Measurements from ENCODE around the gene ZNF593. TPM values are rescaled to one million over a fixed set of nuclear protein-coding genes. Genes with fewer than 3 reads are reported as not detected.
A peak's percentile ranks its signal among the peaks of the same experiment; 100 is the strongest.

Gene ZNF593
- total and polyA plus RNA-seq, 2 donors from 2014 or later, result 22.4 to 93.2 TPM

DNA sequence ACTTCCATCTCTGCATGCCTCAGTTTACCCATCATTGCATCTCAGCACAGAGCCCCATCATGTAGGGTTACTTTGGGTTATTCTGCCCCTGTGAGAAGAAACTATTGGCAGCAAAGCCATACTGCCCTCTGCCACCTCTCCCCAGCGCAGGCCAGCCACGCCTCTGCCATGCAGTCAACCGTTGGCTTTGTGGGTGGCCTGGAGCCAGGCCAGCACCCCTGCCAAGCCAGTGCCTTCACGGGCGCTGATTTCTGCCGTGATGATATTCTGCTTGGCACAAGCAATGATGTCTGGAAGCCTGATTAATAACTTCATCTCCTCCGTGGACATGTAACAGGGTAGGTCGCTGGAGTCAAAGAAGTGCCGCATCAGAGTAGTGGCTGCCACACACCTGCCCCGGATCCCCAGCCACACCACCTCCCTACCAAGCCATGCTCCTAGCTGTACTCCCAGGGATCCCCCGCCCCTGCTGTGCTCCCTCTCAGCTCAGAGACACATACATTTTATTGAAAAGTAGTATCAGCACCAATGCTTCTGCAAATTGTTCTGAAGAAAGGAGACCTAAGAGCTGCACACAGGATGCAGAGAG, 49.3 kb downstream of the ZNF593 start:
- FAIRE-seq (no peak), DNase-seq (peak in 1 of 5 donors; percentile 82)
- no peak overlapping the region for H3K4me3 ChIP-seq (ENCODE audit: low read length in 3 of 3)

More for the DNA sequence above, 49.3 kb downstream of the ZNF593 start:
- H3K27me3 ChIP-seq (ENCODE audit: control insufficient read depth, insufficient read depth, low read length), result no peaks in the 10 kb centered on the region
- intact Hi-C loops (cut with DNase I), result no loop called here
- no peaks in the 10 kb centered on the region for H3K4me1 ChIP-seq (ENCODE audit: control insufficient read depth in 2 of 3, insufficient read depth in 2 of 3, low read depth in 1 of 3, low read length in 3 of 3)
- H3K36me3 ChIP-seq (ENCODE audit: control insufficient read depth in 2 of 3, insufficient read depth in 3 of 3, low read length in 3 of 3), result no peaks in the 10 kb centered on the region
- no peak overlapping the region for H3K9ac ChIP-seq (ENCODE audit: low read length in 3 of 3)
- H3K27ac ChIP-seq (ENCODE audit: low read depth in 2 of 2, low read length in 2 of 2), result no peak overlapping the region
- no peaks in the 10 kb centered on the region for H3K9me3 ChIP-seq (ENCODE audit: control insufficient read depth in 2 of 3, insufficient read depth in 1 of 3, low read length in 3 of 3)
- TF ChIP-seq, protein P1, sequence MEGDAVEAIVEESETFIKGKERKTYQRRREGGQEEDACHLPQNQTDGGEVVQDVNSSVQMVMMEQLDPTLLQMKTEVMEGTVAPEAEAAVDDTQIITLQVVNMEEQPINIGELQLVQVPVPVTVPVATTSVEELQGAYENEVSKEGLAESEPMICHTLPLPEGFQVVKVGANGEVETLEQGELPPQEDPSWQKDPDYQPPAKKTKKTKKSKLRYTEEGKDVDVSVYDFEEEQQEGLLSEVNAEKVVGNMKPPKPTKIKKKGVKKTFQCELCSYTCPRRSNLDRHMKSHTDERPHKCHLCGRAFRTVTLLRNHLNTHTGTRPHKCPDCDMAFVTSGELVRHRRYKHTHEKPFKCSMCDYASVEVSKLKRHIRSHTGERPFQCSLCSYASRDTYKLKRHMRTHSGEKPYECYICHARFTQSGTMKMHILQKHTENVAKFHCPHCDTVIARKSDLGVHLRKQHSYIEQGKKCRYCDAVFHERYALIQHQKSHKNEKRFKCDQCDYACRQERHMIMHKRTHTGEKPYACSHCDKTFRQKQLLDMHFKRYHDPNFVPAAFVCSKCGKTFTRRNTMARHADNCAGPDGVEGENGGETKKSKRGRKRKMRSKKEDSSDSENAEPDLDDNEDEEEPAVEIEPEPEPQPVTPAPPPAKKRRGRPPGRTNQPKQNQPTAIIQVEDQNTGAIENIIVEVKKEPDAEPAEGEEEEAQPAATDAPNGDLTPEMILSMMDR (IDR thresholded peaks at IDR 0.05; ENCODE audit: borderline replicate concordance, extremely low read depth, insufficient read depth), result no peak

Other genes with a start within 250 kb of the ZNF593 start
- gene PAFAH2, start 171.8 kb upstream of the ZNF593 start, total RNA-seq, result 23.5 TPM
- gene PAFAH2, start 171.8 kb upstream of the ZNF593 start, polyA plus RNA-seq (ENCODE audit: insufficient read depth, low read depth, low replicate concordance), result 21.0 TPM
- 0.28 TPM for gene EXTL1, start 148.1 kb upstream of the ZNF593 start, total RNA-seq
- gene EXTL1, start 148.1 kb upstream of the ZNF593 start, polyA plus RNA-seq (ENCODE audit: insufficient read depth, low read depth, low replicate concordance), result 0.45 TPM
- 34.4 TPM for gene SLC30A2, start 123.8 kb upstream of the ZNF593 start, total RNA-seq
- 26.8 TPM for gene SLC30A2, start 123.8 kb upstream of the ZNF593 start, polyA plus RNA-seq (ENCODE audit: insufficient read depth, low read depth, low replicate concordance)
- 0.82 TPM for gene TRIM63, start 102.3 kb upstream of the ZNF593 start, total RNA-seq
- 3.3 TPM for gene TRIM63, start 102.3 kb upstream of the ZNF593 start, polyA plus RNA-seq (ENCODE audit: insufficient read depth, low read depth, low replicate concordance)
- gene PDIK1L, start 58.1 kb upstream of the ZNF593 start, total RNA-seq, result 13.9 TPM
- 3.7 TPM for gene PDIK1L, start 58.1 kb upstream of the ZNF593 start, polyA plus RNA-seq (ENCODE audit: insufficient read depth, low read depth, low replicate concordance)
- gene FAM110D, start 10.8 kb upstream of the ZNF593 start, total RNA-seq, result 8.1 TPM
- 4.2 TPM for gene FAM110D, start 10.8 kb upstream of the ZNF593 start, polyA plus RNA-seq (ENCODE audit: insufficient read depth, low read depth, low replicate concordance)
- gene C1orf232, start 945 bp upstream of the ZNF593 start, total RNA-seq, result not detected
- gene C1orf232, start 945 bp upstream of the ZNF593 start, polyA plus RNA-seq (ENCODE audit: insufficient read depth, low read depth, low replicate concordance), result not detected
- gene ZNF593OS, start 1.9 kb downstream of the ZNF593 start, total RNA-seq, result not detected
- gene ZNF593OS, start 1.9 kb downstream of the ZNF593 start, polyA plus RNA-seq (ENCODE audit: insufficient read depth, low read depth, low replicate concordance), result not detected
- 19.7 TPM for gene CNKSR1, start 7.6 kb downstream of the ZNF593 start, total RNA-seq
- gene CNKSR1, start 7.6 kb downstream of the ZNF593 start, polyA plus RNA-seq (ENCODE audit: insufficient read depth, low read depth, low replicate concordance), result 8.8 TPM
- not detected for gene CATSPER4, start 20.7 kb downstream of the ZNF593 start, total RNA-seq
- gene CATSPER4, start 20.7 kb downstream of the ZNF593 start, polyA plus RNA-seq (ENCODE audit: insufficient read depth, low read depth, low replicate concordance), result not detected
- 8.5 TPM for gene CEP85, start 64.3 kb downstream of the ZNF593 start, total RNA-seq
- gene CEP85, start 64.3 kb downstream of the ZNF593 start, polyA plus RNA-seq (ENCODE audit: insufficient read depth, low read depth, low replicate concordance), result 8.4 TPM
- 140 TPM for gene SH3BGRL3, start 110.2 kb downstream of the ZNF593 start, total RNA-seq
- gene SH3BGRL3, start 110.2 kb downstream of the ZNF593 start, polyA plus RNA-seq (ENCODE audit: insufficient read depth, low read depth, low replicate concordance), result 180 TPM
- gene UBXN11, start 136.7 kb downstream of the ZNF593 start, total RNA-seq, result 55.0 TPM
- 30.2 TPM for gene UBXN11, start 136.7 kb downstream of the ZNF593 start, polyA plus RNA-seq (ENCODE audit: insufficient read depth, low read depth, low replicate concordance)
- gene CD52, start 148.1 kb downstream of the ZNF593 start, total RNA-seq, result 30.8 TPM
- gene CD52, start 148.1 kb downstream of the ZNF593 start, polyA plus RNA-seq (ENCODE audit: insufficient read depth, low read depth, low replicate concordance), result 13.2 TPM
- gene CRYBG2, start 184.2 kb downstream of the ZNF593 start, total RNA-seq, result 2.2 TPM
- not detected for gene CRYBG2, start 184.2 kb downstream of the ZNF593 start, polyA plus RNA-seq (ENCODE audit: insufficient read depth, low read depth, low replicate concordance)
- gene ZNF683, start 202.8 kb downstream of the ZNF593 start, total RNA-seq, result 0.25 TPM
- gene ZNF683, start 202.8 kb downstream of the ZNF593 start, polyA plus RNA-seq (ENCODE audit: insufficient read depth, low read depth, low replicate concordance), result not detected
- gene LIN28A, start 240.9 kb downstream of the ZNF593 start, total RNA-seq, result not detected
- not detected for gene LIN28A, start 240.9 kb downstream of the ZNF593 start, polyA plus RNA-seq (ENCODE audit: insufficient read depth, low read depth, low replicate concordance)

Data from kidney (tissue), 14 donors.